ENCODE results near the gene DPEP3. TPM values are rescaled to one million over a fixed set of nuclear protein-coding genes. Genes with fewer than 3 reads are reported as not detected.

DPEP3 gene
- total RNA-seq, 4 donors from 2014 or later, result 0.17 TPM; not detected in 3

DNA sequence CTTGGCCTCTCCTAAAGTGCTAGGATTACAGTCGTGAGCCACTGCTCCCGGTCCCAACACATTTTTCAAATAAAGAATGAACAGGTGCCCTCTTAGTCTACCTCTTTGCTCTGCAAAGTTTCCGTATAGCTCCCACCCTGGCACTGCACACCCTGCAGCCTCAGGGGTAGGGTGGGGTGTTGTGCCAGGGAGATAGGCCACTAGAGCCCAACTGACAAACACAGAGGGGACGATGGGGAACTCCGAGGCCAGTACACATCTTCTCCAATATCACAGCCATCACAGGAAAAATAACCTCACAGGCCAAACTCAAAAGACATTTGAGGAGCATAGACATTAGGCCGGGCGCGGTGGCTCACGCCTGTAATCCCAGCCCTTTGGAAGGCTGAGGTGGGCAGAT lies 9.2 kb downstream of the DPEP3 start:
- peaks cover 10 to 29% (median 24%) of the 10 kb centered on the region in 4 donors for H3K4me1 ChIP-seq
- H3K27me3 ChIP-seq, result no peaks in the 10 kb centered on the region
- H3K36me3 ChIP-seq, result no peaks in the 10 kb centered on the region
- no peaks in the 10 kb centered on the region for H3K9me3 ChIP-seq
- WGBS, result 94% methylated on average over 9 of the region's 9 CpGs
- H3K4me3 ChIP-seq, result no peak overlapping the region
- intact Hi-C loops (cut with DNase I), result no loop called here
- no peak for TF ChIP-seq POLR2AphosphoS5 (IDR thresholded peaks at IDR 0.05)
- TF ChIP-seq, protein P1, sequence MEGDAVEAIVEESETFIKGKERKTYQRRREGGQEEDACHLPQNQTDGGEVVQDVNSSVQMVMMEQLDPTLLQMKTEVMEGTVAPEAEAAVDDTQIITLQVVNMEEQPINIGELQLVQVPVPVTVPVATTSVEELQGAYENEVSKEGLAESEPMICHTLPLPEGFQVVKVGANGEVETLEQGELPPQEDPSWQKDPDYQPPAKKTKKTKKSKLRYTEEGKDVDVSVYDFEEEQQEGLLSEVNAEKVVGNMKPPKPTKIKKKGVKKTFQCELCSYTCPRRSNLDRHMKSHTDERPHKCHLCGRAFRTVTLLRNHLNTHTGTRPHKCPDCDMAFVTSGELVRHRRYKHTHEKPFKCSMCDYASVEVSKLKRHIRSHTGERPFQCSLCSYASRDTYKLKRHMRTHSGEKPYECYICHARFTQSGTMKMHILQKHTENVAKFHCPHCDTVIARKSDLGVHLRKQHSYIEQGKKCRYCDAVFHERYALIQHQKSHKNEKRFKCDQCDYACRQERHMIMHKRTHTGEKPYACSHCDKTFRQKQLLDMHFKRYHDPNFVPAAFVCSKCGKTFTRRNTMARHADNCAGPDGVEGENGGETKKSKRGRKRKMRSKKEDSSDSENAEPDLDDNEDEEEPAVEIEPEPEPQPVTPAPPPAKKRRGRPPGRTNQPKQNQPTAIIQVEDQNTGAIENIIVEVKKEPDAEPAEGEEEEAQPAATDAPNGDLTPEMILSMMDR (IDR thresholded peaks at IDR 0.05), result no peak
- TF ChIP-seq EP300 (IDR thresholded peaks at IDR 0.05), result no peak
- no peak for TF ChIP-seq POLR2A (IDR thresholded peaks at IDR 0.05; ENCODE audit: low read depth)
- no peak overlapping the region for H3K27ac ChIP-seq (replicated peaks in 1 of 4)
- no peak for DNase-seq (ENCODE audit: extremely low spot score)

DNA sequence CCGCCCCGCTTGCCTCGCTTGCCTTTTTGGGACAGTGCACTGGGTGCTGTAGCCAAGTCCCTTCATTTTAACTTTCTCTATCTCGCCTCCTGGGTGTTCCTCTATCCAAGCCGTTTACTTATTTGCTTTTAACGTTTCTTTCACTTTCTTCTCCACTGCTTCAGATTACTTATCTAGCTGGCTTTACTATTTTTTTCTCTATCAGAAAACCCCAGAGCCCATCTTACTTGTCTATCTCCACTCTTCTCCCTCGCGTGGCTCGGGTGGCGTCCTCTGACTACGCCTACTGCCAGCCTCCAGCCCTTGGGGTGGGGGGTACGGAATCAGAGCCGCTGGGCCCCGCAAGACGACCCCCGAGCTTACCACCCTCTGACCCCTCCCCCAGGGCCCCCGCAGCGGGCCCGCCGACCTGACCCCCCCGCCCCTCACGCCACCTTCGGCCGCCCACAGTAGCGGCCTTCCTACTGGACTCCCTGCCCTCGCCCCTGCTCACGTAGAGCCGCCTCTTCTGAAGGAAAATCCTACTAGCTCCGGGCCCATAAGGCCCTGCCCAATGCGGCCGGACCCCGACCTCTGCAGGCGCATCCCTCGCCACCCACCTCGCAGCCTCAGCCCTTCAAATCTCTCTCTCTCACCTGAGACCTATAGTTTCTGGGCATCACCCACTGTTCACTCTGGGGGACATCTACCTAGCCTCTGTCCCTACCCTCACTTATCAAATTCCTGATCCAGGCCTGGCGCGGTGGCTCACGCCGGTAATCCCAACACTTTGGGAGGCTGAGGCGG lies 10.9 kb downstream of the DPEP3 start:
- WGBS, result 50% methylated on average over 40 of the region's 40 CpGs
- Histone ChIP-seq H3K4me1 (peaks cover 27 to 46% (median 41%) of the 10 kb centered on the region in 4 donors), H3K9me3 (no peaks in the 10 kb centered on the region), H3K27me3 (no peaks in the 10 kb centered on the region), H3K4me3 (peak overlapping the region; percentile 88 to 95 (median 92)), H3K27ac (replicated peaks in 1 of 4) (peak overlapping the region; percentile 96 to 100 (median 98)), H3K36me3 (no peaks in the 10 kb centered on the region)
- DNase-seq (ENCODE audit: extremely low spot score), result no peak
- intact Hi-C loops (cut with DNase I), result no loop called here
- TF ChIP-seq, protein P1 (IDR thresholded peaks at IDR 0.05), result no peak
- TF ChIP-seq POLR2A (IDR thresholded peaks at IDR 0.05; ENCODE audit: low read depth), result no peak

DNA sequence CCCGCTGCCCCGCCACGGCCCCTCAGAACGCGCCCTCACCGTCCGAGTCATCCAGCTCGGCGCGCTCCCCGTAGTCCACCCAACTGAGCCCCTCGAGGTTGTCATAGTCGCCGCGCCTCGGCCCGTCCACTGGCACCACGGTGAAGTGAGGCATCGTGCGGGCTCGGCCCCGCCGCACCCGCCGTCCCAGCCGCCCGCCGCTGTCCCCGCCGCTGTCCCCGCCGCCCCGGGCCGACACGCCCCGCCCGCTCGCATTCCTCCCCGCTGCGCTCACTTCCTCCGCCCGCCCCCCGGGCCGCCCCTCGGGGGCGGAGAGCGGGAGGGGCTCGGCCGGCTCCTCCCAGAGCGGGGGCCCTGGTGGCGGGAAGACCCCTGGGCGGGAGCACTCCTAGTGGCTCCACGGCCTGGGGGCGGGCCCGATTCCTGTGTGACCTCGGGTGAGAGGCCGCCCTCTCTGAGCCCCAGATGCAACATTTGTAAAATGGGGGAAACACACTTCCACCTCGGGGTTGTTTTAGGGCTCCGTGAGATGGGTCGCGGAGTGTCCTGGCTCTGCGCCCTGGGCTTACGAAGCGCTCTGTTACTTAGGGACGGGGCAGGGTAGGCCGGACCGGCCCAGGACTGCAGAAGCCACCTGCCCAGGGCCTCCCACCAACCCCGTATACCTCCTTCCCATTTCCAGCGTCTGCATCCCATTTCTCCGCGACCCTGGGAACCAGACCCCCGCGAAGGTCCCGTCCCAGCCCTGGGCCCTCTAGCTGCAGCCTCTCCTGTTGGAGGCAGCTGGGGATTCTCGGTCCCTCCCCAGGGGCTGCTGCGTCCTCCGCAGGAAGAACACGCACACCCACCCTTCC lies 11.7 kb downstream of the DPEP3 start, which contains the start of gene SLC12A4:
TSS of gene SLC12A4 (minus strand) at position 238 of the 854 bp plus-strand sequence. CDS start at position 154, 84 bp downstream.
- peak within 1 kb of the TSS; percentile 88 to 95 (median 92) for H3K4me3 ChIP-seq
- H3K36me3 ChIP-seq, result no peaks in the 10 kb centered on the region
- no peak for DNase-seq (ENCODE audit: extremely low spot score)
- H3K9me3 ChIP-seq, result no peaks in the 10 kb centered on the region
- WGBS, result 1% methylated on average over 40 of the region's 78 CpGs
- TF ChIP-seq POLR2A (IDR thresholded peaks at IDR 0.05; ENCODE audit: low read depth), result peak; percentile 77
- no peak for TF ChIP-seq EP300 (IDR thresholded peaks at IDR 0.05)
- TF ChIP-seq POLR2AphosphoS5 (IDR thresholded peaks at IDR 0.05), result peak; percentile 18 to 92
- TF ChIP-seq, protein P1 (IDR thresholded peaks at IDR 0.05), result no peak
- no peaks in the 10 kb centered on the region for H3K27me3 ChIP-seq
- intact Hi-C loops (cut with DNase I), result no loop called here
- peak within 1 kb of the TSS; percentile 96 to 100 (median 98) for H3K27ac ChIP-seq (replicated peaks in 1 of 4)
- peaks cover 35 to 54% (median 49%) of the 10 kb centered on the region in 4 donors for H3K4me1 ChIP-seq

DNA sequence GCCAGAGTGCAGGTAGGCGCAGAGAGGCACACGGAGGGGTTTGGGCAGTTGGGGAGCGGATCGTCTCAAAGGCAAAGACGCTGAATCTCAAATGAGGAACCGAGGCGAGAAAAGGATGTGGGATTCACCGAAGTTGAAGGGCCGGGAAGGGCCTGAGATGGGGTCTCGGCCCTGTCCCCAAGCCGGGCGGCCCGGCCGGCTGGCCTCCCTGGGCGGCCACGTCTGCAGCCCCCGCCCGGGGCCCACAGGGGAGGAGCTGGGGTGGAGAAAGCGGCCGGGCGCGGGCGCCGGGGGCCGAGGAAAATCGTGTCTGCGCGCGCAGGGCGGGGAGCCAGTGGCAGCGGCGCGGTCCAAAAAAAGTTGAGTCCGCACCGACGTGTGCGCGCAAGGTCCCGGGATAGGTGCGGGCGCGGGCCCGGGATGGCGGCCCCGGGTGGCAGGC lies 12.3 kb downstream of the DPEP3 start:
- TF ChIP-seq POLR2A (IDR thresholded peaks at IDR 0.05; ENCODE audit: low read depth), result no peak
- no peak for TF ChIP-seq EP300 (IDR thresholded peaks at IDR 0.05)
- H3K27ac ChIP-seq (replicated peaks in 1 of 4), result peak overlapping the region; percentile 96 to 100 (median 98)
- peaks cover 0 to 5% (median 3%) of the 10 kb centered on the region in 4 donors for H3K36me3 ChIP-seq
- WGBS, result no CpG with 5 or more reads among the region's 45 CpGs
- no peaks in the 10 kb centered on the region for H3K27me3 ChIP-seq
- peak overlapping the region; percentile 88 to 95 (median 92) for H3K4me3 ChIP-seq
- DNase-seq (ENCODE audit: extremely low spot score), result no peak
- intact Hi-C loops (cut with DNase I), result no loop called here
- H3K4me1 ChIP-seq, result peaks cover 41 to 60% (median 55%) of the 10 kb centered on the region in 4 donors
- no peaks in the 10 kb centered on the region for H3K9me3 ChIP-seq

Measured in esophagus muscularis mucosa (tissue), 4 donors.